Middle frontal gyrus (tissue), 1 donor: ENCODE data around the gene AMPH.
"Not testable (repeated sequence)": the region's sequence is repeated elsewhere in the genome, so short reads cannot be mapped to it uniquely, and the experiment has no call there.

Experiments used
- DNase-seq: peaks from one replicate; pipeline ENCODE4 v3.0.0-alpha.2; 2015; ENCODE audit warnings: low spot score; ENCODE audit errors: extremely low spot score

The AMPH gene

DNA sequence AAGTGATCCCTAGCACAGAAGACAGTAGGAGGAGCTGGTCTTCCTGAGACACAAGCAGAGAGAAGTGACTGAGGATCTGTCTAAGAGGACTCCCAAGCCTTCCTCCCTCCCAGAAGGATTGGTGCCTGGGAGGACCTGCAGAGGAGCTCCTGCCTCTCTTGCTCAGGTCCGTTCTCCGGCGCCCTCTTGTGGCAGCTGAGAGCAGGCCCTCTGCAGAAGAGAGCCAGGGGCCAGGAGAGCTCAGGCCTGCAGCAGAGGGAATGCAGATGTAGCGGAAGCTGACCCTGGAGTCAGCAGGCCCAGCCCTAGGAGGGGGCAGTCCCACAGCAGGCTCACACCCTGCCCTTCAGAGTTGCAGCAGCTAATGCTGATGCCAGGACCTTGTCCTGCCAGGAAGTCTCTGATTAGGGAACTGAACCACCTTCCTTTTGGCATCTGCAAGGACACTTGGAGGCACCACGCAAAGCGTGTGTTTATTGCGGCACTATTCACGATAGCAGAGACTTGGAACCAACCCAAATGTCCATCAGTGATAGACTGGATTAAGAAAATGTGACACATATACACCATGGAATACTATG, 276.8 kb downstream of the AMPH start:
- not testable (repeated sequence) for DNase-seq

- not testable (repeated sequence) for DNase-seq
These were observed 277.7 kb downstream of the AMPH start for GRCh38 chr7:38353431-38353881.

- no peak for DNase-seq
These were observed 279.6 kb downstream of the AMPH start for GRCh38 chr7:38351601-38352000.

DNA sequence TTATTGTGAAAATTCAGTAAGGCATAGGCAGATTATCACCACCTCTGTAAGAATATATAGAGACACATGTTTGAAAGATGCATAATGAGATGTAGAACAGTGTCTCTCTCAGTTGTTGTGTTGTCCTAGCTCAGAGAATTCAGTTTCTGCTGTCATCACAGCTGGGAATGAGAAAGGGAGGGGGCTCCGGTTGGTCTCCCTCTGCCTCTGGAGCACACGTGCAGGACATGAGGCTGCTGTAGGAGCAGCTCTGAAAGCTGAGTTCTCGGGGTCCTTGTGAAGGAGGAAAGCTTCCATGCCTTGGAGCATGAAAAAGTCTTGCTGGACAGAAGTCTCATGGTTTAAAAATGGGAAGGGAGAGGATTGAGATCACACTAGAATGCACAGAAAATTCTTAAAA, 280.4 kb downstream of the AMPH start:
- not testable (repeated sequence) for DNase-seq

DNA sequence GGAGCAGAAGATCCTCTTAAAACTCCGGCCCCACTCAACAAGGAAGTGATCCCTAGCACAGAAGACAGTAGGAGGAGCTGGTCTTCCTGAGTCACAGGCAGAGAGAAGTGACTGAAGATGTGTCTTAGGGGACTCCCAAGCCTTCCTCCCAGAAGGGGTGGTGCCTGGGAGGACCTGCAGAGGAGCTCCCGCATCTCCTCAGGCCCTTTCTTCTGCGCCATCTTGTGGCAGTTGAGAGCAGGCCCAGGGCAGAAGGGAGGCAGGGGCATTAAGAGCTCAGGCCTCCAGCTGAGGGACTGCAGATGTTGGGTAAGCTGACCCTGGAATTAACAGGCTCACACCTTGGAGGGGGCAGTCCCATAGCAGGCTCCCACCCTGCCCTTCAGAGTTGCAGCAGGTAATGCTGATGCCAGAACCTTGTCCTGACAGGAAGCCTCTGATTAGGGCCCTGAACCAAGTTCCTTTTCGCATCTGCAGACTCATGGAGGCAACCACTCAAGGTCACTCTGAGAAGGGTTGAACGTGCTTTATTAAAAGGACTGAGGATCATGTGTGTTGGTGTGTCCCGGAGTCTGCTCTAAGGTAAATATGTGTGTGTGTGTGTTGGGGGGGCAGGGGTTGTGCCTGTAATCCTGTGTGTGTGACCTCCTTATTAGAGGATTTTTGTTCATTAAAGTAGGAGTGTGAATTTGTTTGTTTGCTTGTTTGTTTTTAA, 281.1 kb downstream of the AMPH start:
- DNase-seq, result not testable (repeated sequence)

DNA sequence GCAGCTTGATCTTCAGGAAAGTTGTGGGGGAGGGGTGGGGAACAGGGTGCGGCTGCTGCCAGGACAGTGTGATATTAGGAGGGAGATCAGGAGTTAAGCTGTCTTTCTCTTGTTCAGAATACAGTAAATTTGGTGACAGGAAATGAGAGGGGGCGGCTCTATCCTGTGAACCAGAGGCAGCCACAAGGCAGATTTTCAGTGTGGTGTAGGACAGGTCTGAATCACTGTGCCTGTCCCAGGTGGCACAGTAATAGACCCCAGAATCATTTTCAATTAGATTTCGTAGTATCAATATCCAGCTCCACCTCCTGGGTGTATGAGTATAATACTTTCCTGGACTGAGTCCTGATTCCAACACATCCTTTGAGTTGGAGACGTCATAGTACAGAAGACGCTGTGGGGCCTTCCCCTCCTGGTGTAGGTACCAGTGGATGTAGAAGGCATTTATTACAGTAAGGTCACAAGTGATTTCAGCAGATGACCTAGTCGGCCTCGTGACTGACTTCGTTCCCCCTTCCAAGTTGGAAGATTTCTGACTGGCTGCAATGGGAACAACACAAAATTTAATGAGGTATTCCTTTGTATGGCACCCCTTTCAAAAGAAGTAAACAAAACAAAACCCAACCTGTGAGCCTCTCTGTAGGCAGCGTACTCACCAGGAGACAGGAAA, 281.9 kb downstream of the AMPH start:
- DNase-seq, result not testable (repeated sequence)

- not testable (repeated sequence) for DNase-seq
These were observed 285.6 kb downstream of the AMPH start for GRCh38 chr7:38345299-38346172.

GRCh38 chr7:38344741-38345140, 286.4 kb downstream of the AMPH start:
- not testable (repeated sequence) for DNase-seq

GRCh38 chr7:38342135-38342534, 289.0 kb downstream of the AMPH start:
- DNase-seq, result not testable (repeated sequence)

GRCh38 chr7:38341172-38341705, 289.9 kb downstream of the AMPH start:
- not testable (repeated sequence) for DNase-seq

DNA sequence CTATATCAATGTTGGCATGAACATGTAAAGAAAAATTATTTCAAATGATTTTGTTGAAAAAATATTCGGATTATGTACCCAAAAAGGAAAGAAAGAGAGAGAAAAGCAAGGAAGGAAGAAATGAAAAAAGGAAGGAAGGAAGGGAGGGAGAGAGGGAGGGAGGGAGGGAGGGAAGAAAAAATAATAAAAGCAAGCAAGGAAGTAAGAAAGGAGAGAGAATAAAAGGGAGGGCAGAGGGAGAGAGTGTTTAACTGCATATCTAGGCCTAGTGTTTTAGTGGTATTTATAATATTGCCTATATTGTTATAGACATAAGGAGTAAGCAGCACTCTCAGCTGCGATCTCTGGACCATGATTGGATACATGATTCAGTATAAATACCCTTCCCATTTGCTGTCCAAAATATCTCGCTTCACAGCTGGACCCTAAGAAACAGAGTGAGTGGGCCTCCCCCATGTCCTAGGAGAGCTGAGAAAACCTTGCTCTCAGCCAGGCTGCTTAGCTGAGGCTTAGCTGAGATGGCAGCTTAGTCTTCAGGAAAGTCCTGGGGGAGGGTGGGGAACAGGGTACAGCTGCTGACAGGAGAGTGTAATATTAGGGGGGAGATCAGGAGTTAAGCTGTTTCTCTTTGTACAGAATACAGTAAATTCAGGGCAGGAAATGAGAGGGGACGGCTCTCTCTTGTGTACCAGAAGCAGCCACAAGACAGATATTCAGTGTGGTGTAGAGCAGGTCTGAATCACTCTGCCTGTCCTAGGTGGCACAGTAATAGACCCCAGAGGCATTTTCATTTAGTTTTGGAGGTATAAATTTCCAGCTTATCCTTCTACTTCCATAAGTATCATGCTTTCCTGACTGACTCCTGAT, 291.0 kb downstream of the AMPH start:
- no peak for DNase-seq

- not testable (repeated sequence) for DNase-seq
These were observed 295.0 kb downstream of the AMPH start for GRCh38 chr7:38336148-38336515.

DNA sequence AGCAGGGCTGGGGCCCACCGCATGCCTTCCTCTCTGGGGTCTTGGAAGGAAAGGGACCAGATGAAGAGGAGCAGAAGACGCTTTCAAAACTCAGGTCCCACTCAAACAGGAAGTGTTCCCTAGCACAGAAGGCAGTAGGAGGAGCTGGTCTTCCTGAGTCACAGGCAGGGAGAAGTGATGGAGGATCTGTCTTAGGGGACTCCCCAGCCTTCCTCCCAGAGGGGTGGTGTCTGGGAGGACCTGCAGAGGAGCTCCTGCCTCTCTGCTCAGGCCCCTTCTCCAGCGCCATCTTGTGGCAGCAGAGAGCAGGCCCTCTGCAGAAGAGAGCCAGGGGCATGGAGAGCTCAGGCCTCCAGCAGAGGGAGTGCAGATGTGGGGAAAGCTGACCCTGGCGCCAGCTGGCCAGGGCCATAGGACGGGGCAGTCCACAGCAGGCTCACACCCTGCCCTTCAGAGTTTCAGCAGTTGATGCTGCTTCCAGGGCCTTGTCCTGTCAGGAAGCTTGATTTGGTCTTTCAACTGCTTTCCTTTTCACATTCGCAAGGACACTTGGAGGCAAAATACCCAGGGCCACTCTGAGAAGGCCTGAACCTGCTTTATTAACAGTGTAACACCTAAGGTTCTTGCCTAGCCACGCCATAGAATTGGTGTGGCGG, 295.6 kb downstream of the AMPH start:
- peak; percentile 60 for DNase-seq

DNA sequence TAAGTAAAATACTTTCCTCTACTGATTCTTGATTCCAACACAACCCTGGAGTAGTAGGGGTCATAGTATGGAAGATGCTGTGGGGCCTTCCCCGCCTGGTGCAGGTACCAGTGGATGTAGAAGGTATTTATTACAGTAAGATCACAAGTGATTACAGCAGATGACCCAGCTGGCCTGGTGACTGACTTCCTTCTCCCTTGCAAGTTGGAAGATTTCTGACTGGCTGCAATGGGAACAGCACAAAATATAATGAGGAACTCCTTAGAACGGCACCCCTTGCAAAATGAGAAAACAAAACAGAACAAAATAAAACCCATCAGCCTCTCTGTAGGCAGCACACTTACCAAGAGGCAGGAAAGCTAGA, 296.1 kb downstream of the AMPH start:
- DNase-seq, result no peak

GRCh38 chr7:38334163-38334562, 297.0 kb downstream of the AMPH start:
- DNase-seq, result no peak
